ENCODE data around the gene IRX2.

The IRX2 gene

GRCh38 chr5:2741956-2742355 is 9.5 kb downstream of the IRX2 start:
- no peak for DNase-seq (ENCODE audit: low spot score)

- peak; percentile 10 for DNase-seq (ENCODE audit: low spot score)
Measured at GRCh38 chr5:2740876-2741555, 10.5 kb downstream of the IRX2 start.

GRCh38 chr5:2740051-2740875 is 11.2 kb downstream of the IRX2 start:
- DNase-seq (ENCODE audit: low spot score) = peak; percentile 15

- peak; percentile 38 for DNase-seq (ENCODE audit: low spot score)
Measured at GRCh38 chr5:2739360-2740050, 12.0 kb downstream of the IRX2 start.

- DNase-seq (ENCODE audit: low spot score) = peak; percentile 5
Measured at GRCh38 chr5:2738700-2739359, 12.6 kb downstream of the IRX2 start.

GRCh38 chr5:2738156-2738699 is 13.2 kb downstream of the IRX2 start:
- no peak for DNase-seq (ENCODE audit: low spot score)

- no peak for DNase-seq (ENCODE audit: low spot score)
Measured at GRCh38 chr5:2737273-2738155, 14.0 kb downstream of the IRX2 start.

GRCh38 chr5:2736872-2737271 is 14.6 kb downstream of the IRX2 start:
- DNase-seq (ENCODE audit: low spot score) = no peak

GRCh38 chr5:2735996-2736395 is 15.5 kb downstream of the IRX2 start:
- DNase-seq (ENCODE audit: low spot score) = no peak

- DNase-seq (ENCODE audit: low spot score) = no peak
Measured at GRCh38 chr5:2732850-2733249, 18.6 kb downstream of the IRX2 start.

GRCh38 chr5:2732004-2732403 is 19.5 kb downstream of the IRX2 start:
- DNase-seq (ENCODE audit: low spot score) = no peak

- DNase-seq (ENCODE audit: low spot score) = no peak
Measured at GRCh38 chr5:2729189-2729588, 22.3 kb downstream of the IRX2 start.

GRCh38 chr5:2727550-2727949 is 23.9 kb downstream of the IRX2 start:
- peak; percentile 45 for DNase-seq (ENCODE audit: low spot score)

- DNase-seq (ENCODE audit: low spot score) = no peak
Measured at GRCh38 chr5:2725980-2726765, 25.3 kb downstream of the IRX2 start.

- no peak for DNase-seq (ENCODE audit: low spot score)
Measured at GRCh38 chr5:2724831-2725230, 26.6 kb downstream of the IRX2 start.

- no peak for DNase-seq (ENCODE audit: low spot score)
Measured at GRCh38 chr5:2724031-2724581, 27.4 kb downstream of the IRX2 start.

GRCh38 chr5:2722901-2723300 is 28.6 kb downstream of the IRX2 start:
- no peak for DNase-seq (ENCODE audit: low spot score)

GRCh38 chr5:2721385-2722138 is 29.9 kb downstream of the IRX2 start:
- no peak for DNase-seq (ENCODE audit: low spot score)

- no peak for DNase-seq (ENCODE audit: low spot score)
Measured at GRCh38 chr5:2719332-2719731, 32.1 kb downstream of the IRX2 start.

Data from kidney tubule cell (primary cell).